ENCODE results near the gene BASP1. TPM values are rescaled to one million over a fixed set of nuclear protein-coding genes. Genes with fewer than 3 reads are reported as not detected.

BASP1 gene
- polyA plus RNA-seq, 1 of the 3 experiments (the other 2 are of a cell fraction) = 107 TPM

GRCh38 chr5:17275289-17276158, 58.1 kb downstream of the BASP1 start:
- no peak overlapping the region; a peak in 1 of 4 replicates for H3K27ac ChIP-seq (ENCODE audit: low read depth in 2 of 2, low read length in 1 of 2)
- DNase-seq = no peak
- H3K4me3 ChIP-seq (ENCODE audit: low read depth in 2 of 2, low read length in 1 of 2) = peak overlapping the region in 1 of 2 experiments; percentile 2; a peak in 1 of 4 replicates
- no peak overlapping the region for H3K4me2 ChIP-seq
- peaks cover 2 to 8% of the 10 kb centered on the region in 2 experiments for H3K36me3 ChIP-seq (replicated peaks in 1 of 2; ENCODE audit: control insufficient read depth in 1 of 2, insufficient read depth in 2 of 2, low read length in 1 of 2)
- H3K27me3 ChIP-seq (ENCODE audit: insufficient read depth) = no peaks in the 10 kb centered on the region
- peaks cover 33% of the 10 kb centered on the region for H3K79me2 ChIP-seq (ENCODE audit: insufficient read depth)
- no peaks in the 10 kb centered on the region; a peak in 1 of 4 replicates for H3K4me1 ChIP-seq (ENCODE audit: control insufficient read depth in 1 of 2, insufficient read depth in 2 of 2, low read depth in 1 of 2, low read length in 1 of 2)
- WGBS (ENCODE audit: low lambda C conversion rate) = 95% methylated on average over 40 of the region's 57 CpGs
- H3K9me3 ChIP-seq = no peaks in the 10 kb centered on the region
- ChIA-PET CTCF (interaction anchor here (0.6 to 1.3 kb wide), 2 partner anchors 59 to 635 kb away, joined by 3 to 4 read pairs; no protein-coding TSS in a partner anchor), POLR2A (interaction anchor here (0.6 kb wide), 1 partner anchor 23 kb away, joined by 3 read pairs; no protein-coding TSS in a partner anchor)
- no peaks in the 10 kb centered on the region for H3K9me2 ChIP-seq
- TF ChIP-seq USF1 (IDR thresholded peaks at IDR 0.05; ENCODE audit: borderline replicate concordance, low read depth) (no peak), RAD21 (IDR thresholded peaks at IDR 0.05; ENCODE audit: low read length) (no peak), JUND (IDR thresholded peaks at IDR 0.05) (no peak), YY1 (IDR thresholded peaks at IDR 0.05; ENCODE audit: low read depth) (no peak), PBX3 (IDR thresholded peaks at IDR 0.05) (no peak), TEAD4 (IDR thresholded peaks at IDR 0.05; ENCODE audit: borderline replicate concordance, insufficient read depth) (no peak), USF2 (IDR thresholded peaks at IDR 0.05; ENCODE audit: borderline replicate concordance, low read depth, low read length) (no peak), CHD2 (IDR thresholded peaks at IDR 0.05; ENCODE audit: low read length, partially characterized antibody) (no peak), RCOR1 (IDR thresholded peaks at IDR 0.05; ENCODE audit: low read length) (no peak), EZH2phosphoT487 (IDR thresholded peaks at IDR 0.05; ENCODE audit: borderline replicate concordance, low read depth) (no peak), RFX5 (IDR thresholded peaks at IDR 0.05; ENCODE audit: low read length) (no peak), POLR2AphosphoS5 (IDR thresholded peaks at IDR 0.05; ENCODE audit: low read depth, low read length) (no peak), IRF3 (IDR thresholded peaks at IDR 0.05; ENCODE audit: low read depth, low read length) (no peak), MEF2A (IDR thresholded peaks at IDR 0.05; ENCODE audit: borderline replicate concordance, low read depth) (no peak), EP300 (IDR thresholded peaks at IDR 0.05; ENCODE audit: borderline replicate concordance in 1 of 2, low read depth in 1 of 2, low read length in 1 of 2) (no peak), GATA2 (CRISPR knock-in tag; IDR thresholded peaks at IDR 0.05) (no peak), NRF1 (IDR thresholded peaks at IDR 0.05; ENCODE audit: low read depth, low read length) (no peak)
- no peak overlapping the region for H2AFZ ChIP-seq (ENCODE audit: low read depth)
- H4K20me1 ChIP-seq (ENCODE audit: insufficient read depth) = peaks cover 13% of the 10 kb centered on the region
- H3K9ac ChIP-seq = no peak overlapping the region
- peaks cover 12% of the 10 kb centered on the region for H3F3A ChIP-seq (replicated peaks; ENCODE audit: insufficient read depth)
